SH-SY5Y (cell line): ENCODE data around the gene TM4SF4.

Experiments used
- GATA2 ChIP-seq: IDR thresholded peaks from 2 replicates; pipeline ENCODE4 v1.6.1; 2011; ENCODE audit warnings: mild to moderate bottlenecking, low read depth, low read length
- GATA3 ChIP-seq: IDR thresholded peaks from 2 replicates; pipeline ENCODE4 v1.6.1; 2011; ENCODE audit warnings: low read depth, mild to moderate bottlenecking, low read length, moderate library complexity

Gene TM4SF4

DNA sequence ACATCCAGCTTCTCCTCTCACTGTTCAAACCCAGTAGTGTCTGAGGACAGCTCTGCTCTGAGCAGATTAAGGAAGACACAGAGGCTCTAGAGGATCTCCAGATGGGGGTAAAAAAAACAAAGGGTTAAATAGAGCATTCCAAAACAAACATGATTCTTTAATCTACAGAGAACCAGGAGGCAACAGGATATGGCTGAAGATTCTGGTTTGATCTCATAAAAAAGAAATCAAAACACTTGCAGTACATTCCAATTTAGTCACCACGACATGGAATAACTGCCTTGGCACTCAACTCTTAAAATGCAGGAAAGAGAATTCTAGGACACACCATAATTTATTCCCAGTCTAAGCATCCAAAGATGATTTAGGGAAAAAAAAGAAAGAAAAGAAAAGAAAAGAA lies 32.0 kb downstream of the TM4SF4 start:
- TF ChIP-seq GATA3, result no peak
- no peak for TF ChIP-seq GATA2

DNA sequence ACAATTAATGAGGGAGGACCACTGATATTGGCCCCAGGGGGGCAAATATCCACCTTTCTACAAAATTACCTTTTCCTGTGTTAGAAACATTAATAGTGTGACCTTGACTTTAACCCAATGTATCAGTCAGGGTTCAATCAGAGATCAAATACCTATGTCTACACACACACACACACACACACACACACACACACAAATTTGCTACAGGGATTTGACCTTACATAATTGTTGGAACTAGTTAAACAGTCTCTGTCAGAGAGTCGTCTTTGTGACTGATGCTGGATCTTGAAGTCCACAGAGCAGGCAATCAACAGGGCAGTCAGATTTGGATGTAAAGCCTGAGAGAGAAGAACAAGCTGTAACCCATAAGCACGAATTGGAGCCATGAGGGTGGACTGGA lies 32.5 kb downstream of the TM4SF4 start:
- no peak for TF ChIP-seq GATA3
- no peak for TF ChIP-seq GATA2

DNA sequence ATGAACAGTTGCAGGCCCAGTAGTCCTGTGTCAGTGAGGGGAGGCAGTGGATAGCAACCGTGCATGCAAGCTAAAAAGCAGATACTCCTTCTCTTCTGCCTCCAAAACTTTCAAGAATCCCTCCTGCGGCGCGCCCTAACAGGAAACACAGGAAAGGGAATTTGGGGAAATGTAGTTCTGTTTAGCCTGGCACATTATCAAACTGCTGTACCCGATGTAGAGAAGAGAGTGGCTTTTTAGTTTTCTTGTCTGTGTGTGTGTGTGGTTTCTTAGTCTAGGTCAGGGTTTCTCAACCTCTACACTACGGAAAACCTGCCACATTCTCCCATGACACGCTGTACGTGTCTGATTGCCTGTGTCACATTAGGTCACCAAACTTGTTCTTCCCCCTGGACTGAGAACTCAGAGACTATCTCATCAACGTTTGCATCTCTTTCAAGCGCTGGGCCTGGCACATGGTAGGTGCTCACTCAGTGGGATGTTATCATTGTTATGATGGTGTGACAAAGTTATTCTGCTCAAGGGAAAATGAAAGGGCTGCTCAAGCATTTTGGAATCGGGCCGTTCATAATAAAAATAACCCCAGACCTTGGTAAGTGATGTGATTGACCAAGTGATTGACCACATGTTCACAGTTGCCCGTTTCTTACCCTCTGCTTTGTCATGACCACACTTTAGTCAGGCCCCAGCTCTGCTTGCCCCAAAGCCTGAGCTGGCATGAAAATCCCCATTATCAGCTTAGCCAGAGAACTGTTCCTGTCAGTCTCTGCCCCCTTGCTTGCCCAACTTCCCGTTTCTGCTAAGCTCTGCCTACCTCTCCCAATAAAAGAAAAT lies 33.2 kb downstream of the TM4SF4 start:
- TF ChIP-seq GATA3, result no peak
- no peak for TF ChIP-seq GATA2

DNA sequence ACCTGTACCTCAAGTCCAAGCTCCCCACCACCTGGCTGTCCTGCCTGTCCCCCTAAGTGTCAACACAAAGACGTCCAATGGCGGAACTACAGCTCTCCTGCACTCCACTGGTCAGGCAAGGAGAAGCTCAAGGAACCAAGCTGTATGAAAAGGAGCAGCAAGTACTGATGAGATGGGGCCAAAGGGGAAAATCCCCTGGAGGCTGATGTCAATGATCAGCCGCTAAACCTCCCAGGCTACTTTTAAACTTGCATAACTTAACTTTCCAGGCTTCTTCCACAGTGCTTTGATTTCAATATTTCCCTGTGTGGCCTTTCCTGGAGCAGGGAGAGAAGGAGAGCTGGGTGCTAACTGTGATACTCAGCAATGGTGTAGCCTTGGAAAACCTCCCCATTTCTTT lies 35.0 kb downstream of the TM4SF4 start:
- no peak for TF ChIP-seq GATA3
- TF ChIP-seq GATA2, result no peak

DNA sequence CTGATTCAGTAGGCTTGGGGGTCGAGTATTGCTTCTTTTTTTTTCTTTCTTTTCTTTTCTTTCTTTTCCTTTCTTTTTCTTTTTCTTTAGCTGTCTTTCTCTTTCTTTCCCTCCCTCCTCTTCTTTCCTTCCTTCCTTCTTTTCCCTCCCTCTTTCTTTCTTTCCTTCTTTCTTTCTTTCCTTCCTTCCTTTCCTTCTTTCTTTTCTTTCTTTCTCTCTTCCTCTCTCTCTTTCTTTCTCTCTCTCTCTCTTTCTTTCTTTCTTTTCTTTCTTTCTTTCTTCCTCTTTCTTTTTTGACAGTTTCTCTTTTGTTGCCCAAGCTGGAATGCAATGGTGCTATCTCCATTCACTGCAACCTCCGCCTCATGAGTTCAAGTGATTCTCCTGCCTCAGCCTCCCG lies 36.0 kb downstream of the TM4SF4 start:
- TF ChIP-seq GATA2, result no peak
- TF ChIP-seq GATA3, result no peak

DNA sequence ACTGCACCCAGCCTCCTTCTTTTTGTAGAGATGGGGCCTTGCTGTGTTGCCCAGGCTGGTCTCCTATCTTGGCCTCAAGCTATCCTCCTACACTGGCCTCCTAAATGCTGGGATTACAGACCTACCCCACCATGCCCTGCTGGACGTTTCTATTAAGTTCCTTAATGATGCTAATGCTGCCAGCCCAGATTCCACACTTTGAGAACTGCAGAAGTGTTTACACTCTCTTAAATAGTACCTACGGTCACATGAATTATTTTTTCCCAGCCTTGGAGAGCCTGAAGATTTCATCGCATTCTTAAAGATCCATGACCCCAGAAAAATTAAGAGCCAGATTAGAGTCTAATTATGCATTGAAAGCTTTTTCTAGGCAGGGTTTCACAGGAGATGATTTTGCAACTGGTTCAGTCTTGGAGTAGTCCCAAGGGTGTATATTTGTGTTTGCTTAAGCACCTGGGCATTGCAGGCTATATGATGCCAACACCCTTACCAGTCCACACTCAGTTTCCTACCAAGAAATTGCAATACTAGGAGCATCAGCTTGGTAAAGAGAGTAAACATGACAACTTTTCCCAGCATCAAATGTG lies 36.6 kb downstream of the TM4SF4 start:
- TF ChIP-seq GATA3 (no peak), GATA2 (no peak)

DNA sequence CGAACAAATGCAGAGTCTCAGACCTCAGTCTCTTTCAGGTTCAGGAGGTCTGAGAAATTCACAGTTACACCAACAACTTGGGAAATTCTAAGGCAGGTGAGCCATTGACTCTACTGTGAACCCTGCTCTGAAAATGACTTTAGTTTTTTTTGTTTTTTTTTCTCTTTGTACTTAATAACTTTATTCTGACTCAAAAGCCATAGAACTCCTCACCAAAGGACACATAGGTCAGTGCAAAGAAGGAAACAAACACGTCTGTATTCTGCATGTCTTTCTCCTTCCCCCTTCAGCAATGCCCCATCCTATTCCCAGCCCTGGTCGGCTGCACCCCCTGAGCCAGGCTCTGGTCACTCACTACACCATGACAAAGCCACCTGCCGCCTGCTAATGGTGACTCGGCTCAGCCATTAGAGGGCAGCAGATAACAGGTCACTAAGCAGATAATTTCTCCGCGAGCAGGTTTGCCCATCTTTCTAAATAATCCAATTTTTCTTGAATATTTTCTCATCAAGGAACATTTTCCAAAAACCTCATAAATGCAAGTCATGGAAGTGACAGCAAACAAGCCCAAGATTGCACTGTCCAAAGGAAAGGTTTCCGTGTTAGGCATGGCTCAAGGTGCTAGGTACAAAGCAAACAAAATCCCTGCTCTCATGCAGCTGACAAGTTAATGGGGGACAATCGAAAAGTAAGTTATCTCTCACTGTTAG lies 37.7 kb downstream of the TM4SF4 start:
- TF ChIP-seq GATA2 (no peak), GATA3 (no peak)

DNA sequence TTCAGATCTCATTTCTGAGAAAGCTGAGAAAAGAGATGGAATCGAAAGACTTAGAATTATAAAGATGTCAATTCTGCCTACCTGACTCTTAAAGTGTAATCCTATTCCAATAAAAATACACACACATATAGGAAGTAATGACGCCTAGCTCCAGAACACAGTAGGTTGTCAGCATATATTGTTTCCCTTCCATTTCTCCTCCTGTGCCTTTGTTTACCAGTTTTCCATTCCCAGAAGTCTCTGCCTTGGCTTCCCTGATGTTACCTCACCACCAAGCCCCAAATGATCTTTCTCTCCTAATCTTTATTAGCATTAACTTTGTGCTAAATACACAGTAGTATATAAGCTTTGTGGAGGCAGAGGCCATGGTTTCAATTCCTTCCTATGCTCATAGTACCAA lies 40.0 kb downstream of the TM4SF4 start:
- no peak for TF ChIP-seq GATA2
- no peak for TF ChIP-seq GATA3

DNA sequence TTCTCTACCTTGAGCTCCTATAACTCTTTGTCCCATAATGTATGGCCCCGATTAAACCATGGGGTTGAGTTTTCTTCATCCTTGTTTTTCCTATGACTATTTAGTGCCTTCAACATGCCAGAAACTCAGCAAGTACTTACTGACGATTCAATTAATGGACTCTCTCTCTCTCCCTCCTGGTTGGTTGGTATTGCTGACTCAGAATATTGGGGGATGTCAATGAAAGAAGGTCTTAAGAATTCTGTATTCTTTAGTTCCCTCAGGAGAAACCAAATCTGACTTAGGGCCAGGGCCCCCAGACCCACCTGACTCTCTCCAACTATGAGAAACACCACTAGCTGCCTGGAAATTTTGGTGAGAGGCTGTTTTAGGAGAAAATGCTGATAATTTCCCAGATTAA lies 40.8 kb downstream of the TM4SF4 start:
- TF ChIP-seq GATA3, result no peak
- no peak for TF ChIP-seq GATA2

DNA sequence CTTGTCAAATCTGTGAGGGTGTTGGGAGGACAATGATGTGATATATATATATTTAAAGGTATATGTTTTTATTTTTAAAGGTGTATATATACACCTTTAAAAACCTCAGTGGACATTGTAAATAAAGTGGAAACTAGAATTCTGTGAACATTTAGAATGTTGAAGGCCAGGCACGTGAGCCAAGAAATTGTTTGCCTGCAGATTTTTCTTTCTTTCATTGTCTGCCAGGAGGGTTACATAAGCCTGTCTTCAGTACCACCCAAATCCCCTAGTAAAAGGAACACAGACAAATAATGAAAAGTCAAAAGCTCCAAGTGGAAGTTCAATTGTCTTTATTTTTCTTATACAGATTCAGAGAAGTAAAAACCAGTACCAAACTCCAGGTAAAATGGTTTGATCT lies 42.4 kb downstream of the TM4SF4 start:
- no peak for TF ChIP-seq GATA3
- no peak for TF ChIP-seq GATA2

DNA sequence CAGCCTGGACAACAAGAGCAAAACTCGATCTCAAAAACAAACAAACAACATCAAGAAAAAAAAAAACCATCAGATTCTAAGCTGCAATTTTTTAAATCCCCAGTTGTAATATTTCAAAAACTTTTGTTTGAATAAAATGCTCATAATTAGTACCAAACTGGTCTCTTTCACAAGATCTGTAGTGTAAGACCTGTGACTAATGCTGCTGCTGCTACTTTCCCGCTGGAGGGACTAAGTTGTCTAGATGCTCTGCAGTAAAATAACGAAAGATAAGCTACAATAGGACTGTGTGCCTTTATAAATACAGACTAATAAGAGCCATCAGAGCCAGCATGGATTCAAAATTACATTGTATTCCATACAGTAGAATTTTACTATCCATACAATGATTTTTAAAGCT lies 45.4 kb downstream of the TM4SF4 start:
- TF ChIP-seq GATA2, result no peak
- TF ChIP-seq GATA3, result no peak

DNA sequence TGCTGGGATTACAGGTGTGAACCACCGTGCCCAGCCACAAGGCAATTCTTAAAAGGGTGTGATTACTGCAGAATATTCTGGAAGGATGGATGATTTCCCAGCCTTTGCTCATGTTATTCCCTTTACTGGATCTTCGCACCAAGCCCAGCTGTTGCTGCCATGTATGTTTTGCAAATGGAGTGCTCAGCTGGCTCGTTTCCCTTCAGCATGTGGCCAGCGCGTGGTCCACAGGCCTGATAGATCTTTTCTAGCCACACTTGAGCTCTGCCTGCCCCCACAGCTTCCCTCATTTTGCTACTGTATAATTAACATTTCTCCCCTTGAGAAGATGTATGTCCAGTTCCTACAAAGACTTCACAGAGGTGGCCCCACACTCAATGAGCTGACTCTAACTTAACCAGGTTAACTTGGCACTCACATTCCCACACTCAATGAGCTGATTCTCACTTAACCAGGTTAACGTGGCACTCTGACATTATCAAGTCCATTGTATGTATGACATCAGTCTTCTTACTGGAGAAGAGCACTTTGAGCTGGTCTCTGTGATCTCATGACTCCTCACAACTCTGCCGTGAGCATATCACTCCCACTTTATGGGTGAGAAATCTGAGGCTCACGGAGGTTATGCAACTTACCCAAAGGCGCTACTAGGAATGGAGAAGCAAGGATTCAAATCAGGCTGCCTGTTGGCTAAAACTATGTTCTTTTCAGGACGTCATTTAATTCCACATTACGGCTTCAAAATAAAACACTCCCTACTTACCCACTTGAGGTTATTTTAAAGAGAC lies 49.2 kb downstream of the TM4SF4 start:
- TF ChIP-seq GATA3, result no peak
- no peak for TF ChIP-seq GATA2

DNA sequence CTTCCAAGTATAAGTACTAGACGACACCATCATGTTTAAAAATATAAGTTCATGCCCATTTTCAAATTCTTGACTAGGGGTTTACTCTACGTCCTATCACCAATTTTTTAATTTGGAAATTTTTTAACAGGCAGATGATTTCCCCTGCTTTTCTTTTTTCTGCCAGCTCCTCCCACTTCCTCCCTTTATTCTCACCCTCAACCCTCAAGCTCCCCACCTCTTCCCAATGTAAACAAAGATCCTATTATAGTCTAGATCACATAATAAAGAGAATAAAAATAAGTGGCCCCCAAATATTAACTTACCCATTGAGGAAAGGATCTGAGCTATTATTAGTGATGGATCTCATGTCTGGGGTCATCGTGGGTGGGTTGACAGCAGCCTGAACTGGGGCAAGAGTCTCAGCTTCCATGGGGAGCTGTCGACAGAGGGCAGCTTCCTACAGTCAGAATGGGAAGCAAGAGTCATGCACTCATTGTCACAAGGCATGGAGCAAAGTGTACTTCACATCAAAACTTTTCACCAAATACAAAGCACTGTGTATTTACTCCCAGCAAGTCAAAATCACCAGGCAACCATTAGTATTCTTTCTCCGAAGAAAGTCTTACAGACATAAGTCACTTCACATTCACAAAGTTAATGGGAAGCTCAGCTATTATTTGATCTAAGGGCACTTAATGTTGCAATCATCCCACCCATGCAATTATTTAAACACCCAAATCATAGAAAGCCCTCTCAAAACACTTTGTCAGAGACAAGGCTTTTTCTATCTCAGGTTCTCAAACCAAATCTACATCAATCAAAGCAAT lies 53.2 kb downstream of the TM4SF4 start:
- TF ChIP-seq GATA3, result no peak
- no peak for TF ChIP-seq GATA2
